ENCODE data around the gene SDK1. TPM values are rescaled to one million over a fixed set of nuclear protein-coding genes. Genes with fewer than 3 reads are reported as not detected.

The SDK1 gene
- total RNA-seq, 4 donors from 2014 or later: 1.2 to 1.8 (median 1.5) TPM

- Histone ChIP-seq H3K9me3 (no peaks in the 10 kb centered on the region), H3K27me3 (peaks cover 0 to 3% (median 0%) of the 10 kb centered on the region in 3 donors), H3K4me1 (no peaks in the 10 kb centered on the region), H3K36me3 (no peaks in the 10 kb centered on the region), H3K27ac (no peak overlapping the region), H3K4me3 (no peak overlapping the region)
- ATAC-seq: no peak
- in situ Hi-C loops (cut with MboI; ENCODE audit: low sequenced_read_pairs in 4 of 4): no loop called here
- no peak for DNase-seq
- no peak for TF ChIP-seq POLR2A (IDR thresholded peaks at IDR 0.05)
- no peak for TF ChIP-seq CTCF (IDR thresholded peaks at IDR 0.05 in 4 of 5, conservative IDR thresholded peaks at IDR 0.05 in 1 of 5)
- intact Hi-C loops (cut with DNase I; ENCODE audit: low total_unique reads): no loop called here
These were observed 902.8 kb downstream of the SDK1 start for GRCh38 chr7:4203626-4204512.

GRCh38 chr7:4204513-4205165 is 903.6 kb downstream of the SDK1 start:
- intact Hi-C loops (cut with DNase I; ENCODE audit: low total_unique reads): no loop called here
- H3K4me1 ChIP-seq: no peaks in the 10 kb centered on the region
- no peaks in the 10 kb centered on the region for H3K36me3 ChIP-seq
- no peak overlapping the region for H3K4me3 ChIP-seq
- no peak overlapping the region for H3K27ac ChIP-seq
- ATAC-seq: no peak
- no peak for DNase-seq
- H3K27me3 ChIP-seq: peaks cover 0 to 3% (median 0%) of the 10 kb centered on the region in 3 donors
- no peaks in the 10 kb centered on the region for H3K9me3 ChIP-seq
- TF ChIP-seq POLR2A (IDR thresholded peaks at IDR 0.05) (no peak), CTCF (IDR thresholded peaks at IDR 0.05 in 4 of 5, conservative IDR thresholded peaks at IDR 0.05 in 1 of 5) (no peak)
- in situ Hi-C loops (cut with MboI; ENCODE audit: low sequenced_read_pairs in 4 of 4): no loop called here

- H3K27me3 ChIP-seq: peaks cover 0 to 3% (median 0%) of the 10 kb centered on the region in 3 donors
- no peaks in the 10 kb centered on the region for H3K9me3 ChIP-seq
- DNase-seq: no peak
- no peak for TF ChIP-seq CTCF (IDR thresholded peaks at IDR 0.05 in 4 of 5, conservative IDR thresholded peaks at IDR 0.05 in 1 of 5)
- TF ChIP-seq POLR2A (IDR thresholded peaks at IDR 0.05): no peak
- no peak overlapping the region for H3K27ac ChIP-seq
- intact Hi-C loops (cut with DNase I; ENCODE audit: low total_unique reads) (no loop called here), in situ Hi-C loops (cut with MboI; ENCODE audit: low sequenced_read_pairs in 4 of 4) (no loop called here)
- no peak for ATAC-seq
- H3K4me3 ChIP-seq: no peak overlapping the region
- H3K4me1 ChIP-seq: no peaks in the 10 kb centered on the region
- H3K36me3 ChIP-seq: no peaks in the 10 kb centered on the region
These were observed 904.8 kb downstream of the SDK1 start for GRCh38 chr7:4205828-4206227.

- Histone ChIP-seq H3K4me1 (no peaks in the 10 kb centered on the region), H3K27ac (no peak overlapping the region), H3K4me3 (no peak overlapping the region), H3K27me3 (peaks cover 0 to 3% (median 0%) of the 10 kb centered on the region in 3 donors), H3K9me3 (no peaks in the 10 kb centered on the region), H3K36me3 (no peaks in the 10 kb centered on the region)
- DNase-seq (no peak), ATAC-seq (no peak)
- intact Hi-C loops (cut with DNase I; ENCODE audit: low total_unique reads): no loop called here
- in situ Hi-C loops (cut with MboI; ENCODE audit: low sequenced_read_pairs in 4 of 4): no loop called here
- TF ChIP-seq POLR2A (IDR thresholded peaks at IDR 0.05): no peak
- no peak for TF ChIP-seq CTCF (IDR thresholded peaks at IDR 0.05 in 4 of 5, conservative IDR thresholded peaks at IDR 0.05 in 1 of 5)
These were observed 906.0 kb downstream of the SDK1 start for GRCh38 chr7:4207011-4207410.
